ENCODE data around the gene MFAP3.

MFAP3 gene

GRCh38 chr5:154088801-154089200 lies 50.0 kb downstream of the MFAP3 start:
- TF ChIP-seq ZFX (IDR thresholded peaks at IDR 0.05; ENCODE audit: borderline replicate concordance) (no peak), CTCF (IDR thresholded peaks at IDR 0.05) (no peak)
- H3K27ac ChIP-seq, result peak overlapping the region; percentile 93

GRCh38 chr5:154090656-154091055 lies 51.9 kb downstream of the MFAP3 start:
- TF ChIP-seq CTCF (IDR thresholded peaks at IDR 0.05) (no peak), ZFX (IDR thresholded peaks at IDR 0.05; ENCODE audit: borderline replicate concordance) (no peak)
- H3K27ac ChIP-seq, result no peak overlapping the region

GRCh38 chr5:154092356-154093141 lies 53.8 kb downstream of the MFAP3 start:
- peak overlapping the region; percentile 10; the same call in 1 of the 2 replicates for H3K27ac ChIP-seq
- TF ChIP-seq ZFX (IDR thresholded peaks at IDR 0.05; ENCODE audit: borderline replicate concordance), result no peak
- TF ChIP-seq CTCF (IDR thresholded peaks at IDR 0.05), result no peak

- no peak overlapping the region for H3K27ac ChIP-seq
- TF ChIP-seq CTCF (IDR thresholded peaks at IDR 0.05), result no peak
- no peak for TF ChIP-seq ZFX (IDR thresholded peaks at IDR 0.05; ENCODE audit: borderline replicate concordance)
Observed at GRCh38 chr5:154093142-154093532, 54.4 kb downstream of the MFAP3 start.

GRCh38 chr5:154095904-154096303 lies 57.1 kb downstream of the MFAP3 start:
- no peak overlapping the region for H3K27ac ChIP-seq
- TF ChIP-seq CTCF (IDR thresholded peaks at IDR 0.05) (no peak), ZFX (IDR thresholded peaks at IDR 0.05; ENCODE audit: borderline replicate concordance) (no peak)

- TF ChIP-seq ZFX (IDR thresholded peaks at IDR 0.05; ENCODE audit: borderline replicate concordance) (no peak), CTCF (IDR thresholded peaks at IDR 0.05) (no peak)
- no peak overlapping the region for H3K27ac ChIP-seq
Observed at GRCh38 chr5:154097031-154097430, 58.3 kb downstream of the MFAP3 start.

- no peak overlapping the region for H3K27ac ChIP-seq
- TF ChIP-seq ZFX (IDR thresholded peaks at IDR 0.05; ENCODE audit: borderline replicate concordance) (no peak), CTCF (IDR thresholded peaks at IDR 0.05) (no peak)
Observed at GRCh38 chr5:154098465-154098864, 59.7 kb downstream of the MFAP3 start.
